HepG2 (cell line): ENCODE data around the gene ST6GALNAC2. TPM values are rescaled to one million over a fixed set of nuclear protein-coding genes. Genes with fewer than 3 reads are reported as not detected.

ENCODE experiments used
- DR1 ChIP-seq: sonication (generic); formaldehyde crosslinking; IDR thresholded peaks from 2 replicates; pipeline ENCODE4 v1.8.0; 2021; ENCODE audit warnings: mild to moderate bottlenecking, missing genetic modification reagents, inconsistent platforms
- IKZF4 ChIP-seq: sonication (generic); formaldehyde crosslinking; IDR thresholded peaks from 2 replicates; pipeline ENCODE4 v1.5.1; 2020; ENCODE audit warnings: borderline replicate concordance, mild to moderate bottlenecking, low read depth, missing genetic modification reagents; ENCODE audit errors: not compliant biosample characterization
- NBN ChIP-seq: fragments of 450-650 bp; conservative IDR thresholded peaks from 2 replicates; pipeline ENCODE4 v1.6.1; 2017
- POGZ ChIP-seq: sonication (generic); formaldehyde crosslinking; IDR thresholded peaks from 2 replicates; pipeline ENCODE4 v1.4.0; 2020; ENCODE audit warnings: mild to moderate bottlenecking, missing genetic modification reagents
- REST ChIP-seq, 2 experiments: IDR thresholded peaks; 2 replicates each; pipeline ENCODE4 v1.6.1; 2011 to 2012; ENCODE audit warnings: low read length in 2 of 2, borderline replicate concordance in 1 of 2, low read depth in 1 of 2, mild to moderate bottlenecking in 1 of 2, moderate library complexity in 1 of 2
- SP5 ChIP-seq: IDR thresholded peaks from 2 replicates; pipeline ENCODE4 v1.6.1; 2016; ENCODE audit warnings: low read depth, borderline replicate concordance
- TP53 ChIP-seq: sonication (generic); formaldehyde crosslinking; conservative IDR thresholded peaks from 2 replicates; pipeline ENCODE4 v1.4.0; 2020; ENCODE audit warnings: missing genetic modification reagents
- ZBTB34 ChIP-seq: sonication (generic); formaldehyde crosslinking; IDR thresholded peaks from 2 replicates; pipeline ENCODE4 v1.8.0; 2022; ENCODE audit warnings: mild to moderate bottlenecking, missing genetic modification reagents
- ZFP36L2 ChIP-seq: sonication (generic); formaldehyde crosslinking; IDR thresholded peaks from 2 replicates; pipeline ENCODE4 v1.4.0; 2020; ENCODE audit warnings: missing genetic modification reagents
- ZNF563 ChIP-seq: sonication (generic); formaldehyde crosslinking; IDR thresholded peaks from 2 replicates; pipeline ENCODE4 v1.8.0; 2022; ENCODE audit warnings: mild to moderate bottlenecking, moderate library complexity, missing genetic modification reagents
- polyA plus RNA-seq, 8 experiments: library from polyadenylated mRNA; depleted of rRNA in 3 of 8; stranded (reverse) in 7 of 8; unstranded in 1 of 8; fragments of >200 nt; fragmentation: Illumina TruSeq in 4 of 8; extraction: Trizol in 4 of 8; gene quantifications; 2 replicates each; pipeline versions ENCODE4 v1.2.1 to v1.2.3, GENCODE V29; 2011 to 2016; ENCODE audit warnings: low read depth in 4 of 8, missing spikeins in 1 of 8, mixed read lengths in 1 of 8; ENCODE audit not compliant: insufficient read depth in 1 of 8
- total RNA-seq, 5 experiments: library from RNA; depleted of rRNA; stranded (reverse); fragments of >200 nt; fragmentation: Illumina TruSeq; extraction: Trizol; gene quantifications; 2 replicates each; pipeline ENCODE4 v1.2.3, GENCODE V29; 2016; ENCODE audit warnings: low read depth in 1 of 5
- TF ChIP-seq, protein P1 (sequence below): sonication (generic); formaldehyde crosslinking; IDR thresholded peaks from 2 replicates; pipeline ENCODE4 v1.4.0; 2020; ENCODE audit warnings: missing genetic modification reagents
- TF ChIP-seq, protein P2 (sequence below): IDR thresholded peaks from 2 replicates; pipeline ENCODE4 v1.6.1; 2016; ENCODE audit warnings: missing compliant biosample characterization, missing genetic modification reagents, borderline replicate concordance
- TF ChIP-seq, protein P3 (sequence below): sonication (generic); formaldehyde crosslinking; IDR thresholded peaks from 2 replicates; pipeline ENCODE4 v1.8.0; 2022; ENCODE audit warnings: mild to moderate bottlenecking, missing genetic modification reagents, moderate library complexity
- TF ChIP-seq, protein P4 (sequence below): sonication (generic); formaldehyde crosslinking; conservative IDR thresholded peaks from 2 replicates; pipeline ENCODE4 v1.5.0; 2020; ENCODE audit warnings: missing genetic modification reagents
- TF ChIP-seq, protein P5 (sequence below): sonication (generic); formaldehyde crosslinking; IDR thresholded peaks from 2 replicates; pipeline ENCODE4 v1.4.0; 2020; ENCODE audit warnings: mild to moderate bottlenecking, missing genetic modification reagents

The ST6GALNAC2 gene
- total and polyA plus RNA-seq, 2 of the 13 experiments (the other 11 are each of a cell fraction or from before 2014, with no cell fraction given), result 0.12 to 0.49 TPM

GRCh38 chr17:76569607-76570279 is 15.9 kb downstream of the ST6GALNAC2 start (continued):
- TF ChIP-seq, protein P1, sequence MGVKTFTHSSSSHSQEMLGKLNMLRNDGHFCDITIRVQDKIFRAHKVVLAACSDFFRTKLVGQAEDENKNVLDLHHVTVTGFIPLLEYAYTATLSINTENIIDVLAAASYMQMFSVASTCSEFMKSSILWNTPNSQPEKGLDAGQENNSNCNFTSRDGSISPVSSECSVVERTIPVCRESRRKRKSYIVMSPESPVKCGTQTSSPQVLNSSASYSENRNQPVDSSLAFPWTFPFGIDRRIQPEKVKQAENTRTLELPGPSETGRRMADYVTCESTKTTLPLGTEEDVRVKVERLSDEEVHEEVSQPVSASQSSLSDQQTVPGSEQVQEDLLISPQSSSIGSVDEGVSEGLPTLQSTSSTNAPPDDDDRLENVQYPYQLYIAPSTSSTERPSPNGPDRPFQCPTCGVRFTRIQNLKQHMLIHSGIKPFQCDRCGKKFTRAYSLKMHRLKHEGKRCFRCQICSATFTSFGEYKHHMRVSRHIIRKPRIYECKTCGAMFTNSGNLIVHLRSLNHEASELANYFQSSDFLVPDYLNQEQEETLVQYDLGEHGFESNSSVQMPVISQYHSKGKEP (CRISPR knock-in tag), result no peak
- no peak for TF ChIP-seq NBN
- TF ChIP-seq, protein P2, sequence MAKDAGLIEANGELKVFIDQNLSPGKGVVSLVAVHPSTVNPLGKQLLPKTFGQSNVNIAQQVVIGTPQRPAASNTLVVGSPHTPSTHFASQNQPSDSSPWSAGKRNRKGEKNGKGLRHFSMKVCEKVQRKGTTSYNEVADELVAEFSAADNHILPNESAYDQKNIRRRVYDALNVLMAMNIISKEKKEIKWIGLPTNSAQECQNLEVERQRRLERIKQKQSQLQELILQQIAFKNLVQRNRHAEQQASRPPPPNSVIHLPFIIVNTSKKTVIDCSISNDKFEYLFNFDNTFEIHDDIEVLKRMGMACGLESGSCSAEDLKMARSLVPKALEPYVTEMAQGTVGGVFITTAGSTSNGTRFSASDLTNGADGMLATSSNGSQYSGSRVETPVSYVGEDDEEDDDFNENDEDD (CRISPR knock-in tag), result peak; percentile 63; the same call in 1 of the 2 replicates
- TF ChIP-seq ZBTB34 (CRISPR knock-in tag), result no peak
- TF ChIP-seq, protein P3, sequence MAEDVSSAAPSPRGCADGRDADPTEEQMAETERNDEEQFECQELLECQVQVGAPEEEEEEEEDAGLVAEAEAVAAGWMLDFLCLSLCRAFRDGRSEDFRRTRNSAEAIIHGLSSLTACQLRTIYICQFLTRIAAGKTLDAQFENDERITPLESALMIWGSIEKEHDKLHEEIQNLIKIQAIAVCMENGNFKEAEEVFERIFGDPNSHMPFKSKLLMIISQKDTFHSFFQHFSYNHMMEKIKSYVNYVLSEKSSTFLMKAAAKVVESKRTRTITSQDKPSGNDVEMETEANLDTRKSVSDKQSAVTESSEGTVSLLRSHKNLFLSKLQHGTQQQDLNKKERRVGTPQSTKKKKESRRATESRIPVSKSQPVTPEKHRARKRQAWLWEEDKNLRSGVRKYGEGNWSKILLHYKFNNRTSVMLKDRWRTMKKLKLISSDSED (CRISPR knock-in tag), result no peak
- no peak for TF ChIP-seq IKZF4 (CRISPR knock-in tag)
- TF ChIP-seq ZFP36L2 (CRISPR knock-in tag), result no peak
- no peak for TF ChIP-seq REST (IDR thresholded peaks at IDR 0.05; ENCODE audit: borderline replicate concordance in 1 of 2, low read depth in 1 of 2, low read length in 2 of 2)
- peak; percentile 49; the same call in 1 of the 2 replicates for TF ChIP-seq SP5
- no peak for TF ChIP-seq DR1 (CRISPR knock-in tag)
- TF ChIP-seq, protein P4, sequence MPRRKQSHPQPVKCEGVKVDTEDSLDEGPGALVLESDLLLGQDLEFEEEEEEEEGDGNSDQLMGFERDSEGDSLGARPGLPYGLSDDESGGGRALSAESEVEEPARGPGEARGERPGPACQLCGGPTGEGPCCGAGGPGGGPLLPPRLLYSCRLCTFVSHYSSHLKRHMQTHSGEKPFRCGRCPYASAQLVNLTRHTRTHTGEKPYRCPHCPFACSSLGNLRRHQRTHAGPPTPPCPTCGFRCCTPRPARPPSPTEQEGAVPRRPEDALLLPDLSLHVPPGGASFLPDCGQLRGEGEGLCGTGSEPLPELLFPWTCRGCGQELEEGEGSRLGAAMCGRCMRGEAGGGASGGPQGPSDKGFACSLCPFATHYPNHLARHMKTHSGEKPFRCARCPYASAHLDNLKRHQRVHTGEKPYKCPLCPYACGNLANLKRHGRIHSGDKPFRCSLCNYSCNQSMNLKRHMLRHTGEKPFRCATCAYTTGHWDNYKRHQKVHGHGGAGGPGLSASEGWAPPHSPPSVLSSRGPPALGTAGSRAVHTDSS (CRISPR knock-in tag), result no peak
- TF ChIP-seq ZNF563 (CRISPR knock-in tag), result no peak
- no peak for TF ChIP-seq POGZ (CRISPR knock-in tag)
- no peak for TF ChIP-seq TP53 (CRISPR knock-in tag)
- TF ChIP-seq, protein P5, sequence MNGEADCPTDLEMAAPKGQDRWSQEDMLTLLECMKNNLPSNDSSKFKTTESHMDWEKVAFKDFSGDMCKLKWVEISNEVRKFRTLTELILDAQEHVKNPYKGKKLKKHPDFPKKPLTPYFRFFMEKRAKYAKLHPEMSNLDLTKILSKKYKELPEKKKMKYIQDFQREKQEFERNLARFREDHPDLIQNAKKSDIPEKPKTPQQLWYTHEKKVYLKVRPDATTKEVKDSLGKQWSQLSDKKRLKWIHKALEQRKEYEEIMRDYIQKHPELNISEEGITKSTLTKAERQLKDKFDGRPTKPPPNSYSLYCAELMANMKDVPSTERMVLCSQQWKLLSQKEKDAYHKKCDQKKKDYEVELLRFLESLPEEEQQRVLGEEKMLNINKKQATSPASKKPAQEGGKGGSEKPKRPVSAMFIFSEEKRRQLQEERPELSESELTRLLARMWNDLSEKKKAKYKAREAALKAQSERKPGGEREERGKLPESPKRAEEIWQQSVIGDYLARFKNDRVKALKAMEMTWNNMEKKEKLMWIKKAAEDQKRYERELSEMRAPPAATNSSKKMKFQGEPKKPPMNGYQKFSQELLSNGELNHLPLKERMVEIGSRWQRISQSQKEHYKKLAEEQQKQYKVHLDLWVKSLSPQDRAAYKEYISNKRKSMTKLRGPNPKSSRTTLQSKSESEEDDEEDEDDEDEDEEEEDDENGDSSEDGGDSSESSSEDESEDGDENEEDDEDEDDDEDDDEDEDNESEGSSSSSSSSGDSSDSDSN (CRISPR knock-in tag), result peak; percentile 58
